Epithelial cell of proximal tubule (primary cell): ENCODE data around the gene MBNL2. TPM values are rescaled to one million over a fixed set of nuclear protein-coding genes. Genes with fewer than 3 reads are reported as not detected.
A peak's percentile ranks its signal among the peaks of the same experiment; 100 is the strongest.

Experiments
- DNase-seq: peaks from one replicate; pipeline ENCODE4 v3.0.0-alpha.2; 2011; ENCODE audit warnings: low read depth
- H3K4me3 ChIP-seq: 2 replicates; pipeline ENCODE4 v1.5.1; 2011; ENCODE audit warnings: low read depth, mild to moderate bottlenecking, low read length
- CTCF ChIP-seq: conservative IDR thresholded peaks from 2 replicates; pipeline ENCODE4 v1.5.1; 2012; ENCODE audit warnings: low read depth, mild to moderate bottlenecking, low read length
- total RNA-seq: library from RNA; depleted of rRNA; stranded (reverse); fragments of >200 nt; gene quantifications from 2 replicates; pipeline ENCODE4 v1.2.3, GENCODE V29; 2015

Gene MBNL2
- total RNA-seq: 28.8 and 51.5 TPM in 2 replicates

DNA sequence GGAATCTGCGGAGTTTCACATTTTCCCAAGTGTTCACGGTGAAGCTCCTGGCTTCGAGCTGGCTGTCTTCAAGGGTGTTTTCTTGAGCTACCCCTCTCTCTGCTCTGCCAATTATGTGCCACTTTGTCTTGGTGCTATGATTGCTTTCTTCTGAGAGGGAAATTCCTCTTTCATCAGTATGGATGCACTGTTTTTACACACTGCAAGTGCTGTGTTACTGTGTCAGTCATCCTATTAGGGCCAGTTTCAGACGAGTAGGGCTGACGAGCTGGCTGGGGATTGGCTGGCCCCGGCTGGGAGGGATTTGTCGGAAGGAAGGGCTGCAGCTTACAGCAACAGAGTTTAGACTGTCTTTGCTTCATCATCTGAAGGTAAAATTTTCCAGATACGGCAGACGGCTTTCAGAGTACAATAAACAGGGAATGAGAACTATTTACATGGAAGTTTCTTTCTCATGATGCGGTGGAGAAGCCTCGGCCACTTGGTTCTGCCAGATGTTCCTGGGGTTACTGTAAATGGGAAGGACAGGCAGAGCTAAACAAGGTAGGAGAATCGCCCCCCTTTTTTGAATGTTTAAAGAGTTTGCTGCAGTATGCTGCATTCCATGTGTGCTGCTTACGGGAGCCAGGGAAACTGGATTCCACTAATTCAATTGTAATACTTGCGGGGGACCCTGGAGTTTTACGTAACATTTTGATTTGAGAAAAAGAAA lies at the start of gene MBNL2:
TSS of gene MBNL2 (plus strand) at position 345 of the 712 bp plus-strand sequence. CDS start 53,903 bp downstream, outside the sequence.
- peak within 1 kb of the TSS; percentile 63 for H3K4me3 ChIP-seq
- DNase-seq: peak; percentile 87
- TF ChIP-seq CTCF: no peak

- no peak for DNase-seq
- H3K4me3 ChIP-seq: no peak overlapping the region
- TF ChIP-seq CTCF: no peak
These were observed 47.5 kb upstream of the MBNL2 start for GRCh38 chr13:97174638-97175037.

GRCh38 chr13:97175041-97175440 lies 47.1 kb upstream of the MBNL2 start:
- no peak for TF ChIP-seq CTCF
- DNase-seq: no peak
- no peak overlapping the region for H3K4me3 ChIP-seq

DNA sequence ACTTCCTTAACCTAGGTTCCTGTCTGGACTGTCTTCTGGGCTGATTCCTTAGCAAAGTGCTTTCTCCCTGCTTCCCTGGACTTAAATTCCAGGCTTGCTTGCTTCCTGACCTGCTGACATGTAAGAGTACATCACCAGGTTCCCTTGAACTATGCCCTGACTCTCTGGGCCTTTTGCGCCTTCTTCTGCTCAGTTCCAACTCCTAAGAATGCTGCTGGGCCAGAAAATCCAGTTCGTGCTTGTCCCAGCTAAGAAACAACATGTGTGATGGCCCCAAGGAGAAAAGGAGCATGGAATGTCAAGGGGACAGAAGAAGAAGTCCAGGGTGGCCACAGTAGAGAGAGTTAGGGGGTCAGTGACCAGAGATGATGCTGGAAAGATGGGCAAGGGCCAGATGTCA lies 42.6 kb upstream of the MBNL2 start:
- H3K4me3 ChIP-seq: no peak overlapping the region
- no peak for TF ChIP-seq CTCF
- DNase-seq: no peak

- no peak for DNase-seq
- no peak overlapping the region for H3K4me3 ChIP-seq
- no peak for TF ChIP-seq CTCF
These were observed 39.8 kb upstream of the MBNL2 start for GRCh38 chr13:97182111-97182890.

- DNase-seq: no peak
- no peak for TF ChIP-seq CTCF
- no peak overlapping the region for H3K4me3 ChIP-seq
These were observed 36.8 kb upstream of the MBNL2 start for GRCh38 chr13:97185291-97185690.

GRCh38 chr13:97185751-97186150 lies 36.4 kb upstream of the MBNL2 start:
- TF ChIP-seq CTCF: no peak
- no peak for DNase-seq
- H3K4me3 ChIP-seq: no peak overlapping the region
